Activated effector memory CD4-positive, alpha-beta T cell treated with anti-CD3 and anti-CD28 coated beads, Interleukin-2, amount 50 U/mL, for 16 hours (primary cell): ENCODE measurements around the gene CD40LG.

ENCODE experiments used
- DNase-seq: peaks from one replicate; pipeline ENCODE4 v3.0.0-alpha.2; 2020

Gene CD40LG

DNA sequence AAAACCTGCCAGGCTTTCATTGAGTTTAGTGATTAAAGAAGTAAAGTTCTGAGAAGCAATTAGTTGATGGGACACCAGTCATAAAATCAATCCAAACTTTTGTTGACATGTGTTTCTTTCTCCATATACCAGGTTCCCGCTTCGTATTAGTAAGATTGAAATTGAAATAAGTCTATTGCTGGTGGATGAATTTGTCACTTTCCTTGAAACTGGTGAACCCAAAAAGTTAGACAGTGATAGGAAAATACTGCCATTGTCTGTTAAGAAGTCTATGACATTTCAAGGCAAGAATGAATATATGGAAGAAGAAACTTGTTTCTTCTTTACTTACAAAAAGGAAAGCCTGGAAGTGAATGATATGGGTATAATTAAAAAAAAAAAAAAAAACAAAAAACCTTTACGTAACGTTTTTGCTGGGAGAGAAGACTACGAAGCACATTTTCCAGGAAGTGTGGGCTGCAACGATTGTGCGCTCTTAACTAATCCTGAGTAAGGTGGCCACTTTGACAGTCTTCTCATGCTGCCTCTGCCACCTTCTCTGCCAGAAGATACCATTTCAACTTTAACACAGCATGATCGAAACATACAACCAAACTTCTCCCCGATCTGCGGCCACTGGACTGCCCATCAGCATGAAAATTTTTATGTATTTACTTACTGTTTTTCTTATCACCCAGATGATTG is at the start of gene CD40LG:
TSS of gene CD40LG (plus strand) at position 482 of the 684 bp plus-strand sequence. CDS start at position 573, 91 bp downstream.
- DNase-seq, result peak; percentile 76

DNA sequence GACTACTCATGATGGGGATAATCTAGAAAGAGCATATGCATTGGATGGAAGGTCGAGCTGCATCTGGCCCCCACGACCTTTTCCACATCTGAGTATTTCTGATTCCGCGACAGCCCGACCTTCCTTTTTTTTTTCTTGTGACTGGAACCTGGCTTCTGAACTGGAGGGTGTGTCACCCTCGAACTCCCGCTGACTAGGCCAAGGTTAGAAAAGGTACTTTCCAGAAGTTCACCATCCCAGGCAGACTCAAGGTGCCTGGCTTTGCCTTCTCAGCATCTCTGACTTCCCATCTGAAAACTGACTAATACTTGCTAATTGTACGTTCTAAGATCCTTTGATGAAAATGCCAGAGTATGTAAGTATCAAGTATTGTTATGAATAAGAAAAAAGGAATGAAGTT is 49.3 kb upstream of the CD40LG start:
- DNase-seq, result peak; percentile 72

DNA sequence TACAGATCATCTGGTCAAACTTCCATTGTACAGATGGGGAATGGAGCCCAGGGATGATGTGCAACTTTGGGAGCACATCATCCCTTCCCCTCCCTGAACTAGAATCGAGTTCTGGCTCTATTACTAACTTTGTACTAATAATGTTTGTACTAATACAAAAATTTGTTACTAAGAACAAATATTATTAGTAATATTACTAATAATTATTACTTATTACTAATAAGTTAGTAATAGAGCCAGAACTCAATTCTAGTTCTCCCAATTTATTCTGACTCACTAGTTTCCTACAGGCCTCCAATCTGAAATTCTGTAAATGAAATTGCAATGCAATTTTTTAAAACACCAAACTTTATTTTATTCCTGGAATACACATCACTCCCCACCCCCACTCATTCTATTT is 47.9 kb upstream of the CD40LG start:
- DNase-seq, result no peak

DNA sequence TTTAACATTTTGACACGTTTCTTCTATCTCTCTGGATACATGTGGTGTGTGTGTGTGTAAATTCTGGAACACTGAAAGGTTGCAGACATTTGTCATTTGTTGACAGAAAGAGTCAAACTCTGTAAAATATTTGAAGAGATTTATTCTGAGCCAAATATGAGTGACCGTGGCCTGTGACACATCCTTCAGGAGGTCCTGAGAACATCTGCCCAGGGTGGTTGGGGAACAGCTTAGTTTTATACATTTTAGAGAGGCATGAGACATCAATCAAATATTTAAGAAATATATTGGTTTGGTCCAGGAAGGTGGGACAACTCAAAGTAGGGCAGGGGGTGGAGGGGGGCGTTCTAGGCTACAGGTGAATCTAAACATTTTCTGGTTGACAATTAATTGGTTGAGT is 40.7 kb upstream of the CD40LG start:
- DNase-seq, result no peak

DNA sequence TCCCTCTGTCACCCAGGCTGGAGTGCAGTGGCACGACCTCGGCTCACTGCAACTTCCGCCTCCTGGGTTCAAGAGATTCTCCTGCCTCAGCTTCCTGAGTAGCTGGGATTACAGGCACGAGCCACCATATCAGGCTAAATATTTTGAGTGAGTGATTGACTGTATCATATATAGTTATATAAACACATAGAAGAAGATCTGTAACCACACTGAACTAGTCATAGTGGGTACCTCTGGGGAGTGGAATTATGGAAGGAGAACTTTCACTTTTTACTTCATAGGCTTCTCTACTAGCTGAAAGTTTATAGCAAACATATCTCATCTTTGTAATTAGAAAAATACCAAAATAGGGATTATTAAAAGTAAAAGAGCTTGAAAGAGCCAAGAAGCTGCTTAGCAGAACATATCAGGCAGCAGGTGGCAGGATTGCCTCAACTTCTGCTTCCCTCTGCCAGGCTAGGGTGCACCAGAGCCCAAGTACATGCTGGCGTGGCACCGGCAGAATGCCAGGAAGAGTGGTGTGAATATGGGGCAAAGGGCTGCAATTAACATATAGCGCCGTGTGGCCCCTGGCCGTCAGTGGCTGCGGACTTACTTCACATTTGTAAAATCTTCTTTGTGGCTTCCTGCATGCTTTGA is 39.5 kb upstream of the CD40LG start:
- peak; percentile 84 for DNase-seq

DNA sequence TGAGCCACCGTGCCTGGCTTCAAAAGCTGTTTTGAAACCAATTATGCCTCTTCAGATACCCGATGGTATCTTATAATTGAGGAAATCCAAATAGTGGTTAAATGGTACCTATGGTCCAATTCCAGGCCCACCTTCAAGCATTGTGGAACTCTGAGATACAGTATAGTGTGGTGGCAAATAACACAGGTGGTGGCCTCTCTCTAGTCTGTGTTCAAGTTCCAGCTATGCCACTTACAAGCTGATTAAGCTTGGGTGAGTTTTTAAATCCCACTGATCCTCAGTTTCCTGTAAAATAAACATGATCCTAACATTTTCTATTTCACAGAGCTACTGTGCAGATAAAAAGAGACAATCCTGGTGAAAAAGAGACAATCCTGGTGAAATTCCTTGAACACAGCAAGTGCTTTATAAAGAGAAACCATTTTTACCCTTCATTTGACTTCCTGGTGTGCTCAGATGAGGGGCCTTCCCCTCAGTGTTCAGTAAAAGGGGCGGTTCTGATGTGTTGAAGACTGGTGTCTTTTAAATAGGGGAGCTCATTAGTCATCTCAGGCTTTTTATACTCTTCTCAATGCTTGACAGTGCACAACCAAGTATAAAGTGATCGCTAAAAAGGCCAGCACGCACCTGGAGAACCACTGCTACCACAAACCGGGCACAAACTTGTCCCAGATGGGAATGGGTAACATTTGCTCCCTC is 30.8 kb upstream of the CD40LG start:
- DNase-seq, result peak; percentile 64

DNA sequence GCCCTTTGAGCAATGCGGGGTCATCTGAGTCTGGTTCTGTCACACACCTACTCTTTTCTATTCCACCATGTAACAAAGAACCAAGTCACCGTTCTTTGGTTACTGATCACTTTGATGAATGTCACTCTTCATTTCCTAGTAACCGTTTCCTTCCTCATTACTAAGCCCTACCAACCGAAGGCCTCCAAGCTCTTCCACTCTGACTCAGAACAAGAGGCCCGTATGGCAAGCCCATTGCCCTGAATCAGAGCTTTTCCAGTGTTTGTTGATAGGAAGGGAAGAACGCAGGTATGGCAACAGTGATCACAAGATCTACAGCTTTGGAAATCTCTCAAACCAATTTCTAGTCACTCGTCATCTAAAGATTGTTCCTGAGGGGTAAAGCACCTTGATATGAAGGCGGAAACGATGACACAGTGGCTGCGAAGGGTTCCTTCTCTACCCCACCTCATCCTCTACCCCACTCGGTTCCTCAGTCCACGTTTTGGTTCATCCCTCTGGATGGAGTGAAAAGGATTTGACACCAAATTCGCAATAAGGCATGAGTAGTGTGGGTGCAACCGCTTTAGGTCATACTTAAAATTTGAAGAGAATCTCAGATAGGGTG is 28.0 kb upstream of the CD40LG start:
- peak; percentile 76 for DNase-seq

DNA sequence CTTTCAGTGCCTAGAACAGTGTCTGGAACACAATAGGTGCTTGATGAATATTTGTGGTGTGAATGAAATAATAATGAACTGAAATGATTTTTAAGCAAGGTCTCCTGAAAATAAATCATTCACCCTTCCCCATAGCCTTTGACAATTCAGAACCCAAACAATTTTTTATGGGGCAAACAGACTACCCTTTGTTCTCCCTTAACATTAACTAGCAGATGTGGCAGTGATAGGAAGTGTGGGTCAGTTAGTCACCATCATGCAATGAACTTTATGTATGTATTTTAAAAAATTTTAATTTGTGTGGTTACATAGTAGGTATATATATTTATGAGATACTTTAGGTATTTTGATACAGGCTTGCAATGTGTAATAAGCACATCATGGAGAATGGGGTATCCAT is 27.2 kb upstream of the CD40LG start:
- no peak for DNase-seq

DNA sequence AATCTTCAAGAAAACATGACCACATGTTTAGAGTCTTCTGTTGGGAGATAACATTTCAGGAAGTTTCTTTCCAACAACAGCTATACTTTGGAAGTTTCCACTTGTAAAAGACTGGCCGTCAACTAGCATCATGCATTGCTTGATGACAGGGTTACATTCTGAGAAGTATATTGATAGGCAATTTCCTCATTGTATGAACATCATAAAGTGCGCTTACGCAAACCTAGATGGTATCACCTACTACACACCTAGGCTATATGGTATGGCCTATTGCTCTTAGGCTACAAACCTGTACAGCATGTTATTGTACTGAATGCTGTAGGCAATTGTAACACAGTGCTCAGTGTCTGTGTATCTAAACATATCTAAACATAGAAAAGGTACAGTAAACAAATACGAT is 25.4 kb upstream of the CD40LG start:
- no peak for DNase-seq

DNA sequence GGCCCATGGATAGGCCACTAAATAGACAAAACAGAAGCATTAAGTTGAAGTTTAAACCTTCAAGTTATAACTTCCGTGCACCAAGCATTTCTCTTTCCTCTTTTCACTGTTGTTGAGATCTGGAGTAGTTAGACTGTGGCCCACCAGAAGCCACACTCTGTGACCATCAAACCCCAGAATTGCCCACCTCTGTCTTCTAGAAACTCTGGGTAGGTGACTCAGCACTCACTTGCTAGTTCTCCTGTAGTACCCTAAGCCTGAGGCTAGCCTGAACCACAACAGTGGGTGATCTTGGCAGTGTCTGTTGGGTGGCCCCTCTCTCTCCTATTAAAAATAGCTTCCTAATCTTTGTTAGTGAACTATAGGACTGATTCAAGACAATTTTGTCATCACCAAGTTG is 24.6 kb upstream of the CD40LG start:
- DNase-seq, result no peak

DNA sequence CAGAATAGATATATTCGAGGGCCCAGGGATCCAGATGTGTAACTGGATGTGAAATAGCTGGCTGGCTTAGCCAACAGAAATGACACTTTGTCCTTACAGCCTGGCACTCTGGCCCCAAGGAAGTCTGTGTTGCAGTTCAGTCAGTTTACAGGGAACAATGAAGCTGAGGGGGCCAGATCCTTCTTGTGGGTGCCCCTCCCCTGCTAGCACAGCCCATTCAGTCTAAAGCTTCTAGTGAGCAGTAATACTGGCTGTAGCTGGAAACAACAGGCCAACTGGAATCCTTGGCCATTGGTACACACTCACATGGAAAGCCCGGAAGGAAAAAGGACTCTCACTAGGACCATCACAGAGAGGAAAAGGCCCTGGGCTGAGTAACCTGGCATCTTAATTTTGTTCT is 22.7 kb upstream of the CD40LG start:
- DNase-seq, result no peak

DNA sequence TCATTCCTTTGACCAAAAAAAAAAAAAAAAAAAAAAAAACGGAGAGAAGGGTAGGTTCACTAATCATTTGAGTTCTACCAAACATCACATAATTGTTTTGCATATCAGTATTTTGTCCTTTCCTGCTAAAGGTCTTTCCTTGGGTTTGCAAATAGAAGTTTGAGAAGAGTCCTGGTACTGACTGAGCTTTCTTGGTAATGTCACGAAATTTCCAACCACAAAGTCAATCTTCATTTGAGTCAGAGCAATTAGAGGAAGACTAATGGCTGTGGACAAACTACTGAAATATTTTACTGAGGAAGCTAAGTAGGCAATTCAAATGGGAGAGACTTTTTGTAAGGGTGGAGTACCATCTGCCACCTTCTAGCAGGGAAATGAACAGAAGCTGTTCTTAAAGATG is 21.7 kb upstream of the CD40LG start:
- DNase-seq, result no peak

DNA sequence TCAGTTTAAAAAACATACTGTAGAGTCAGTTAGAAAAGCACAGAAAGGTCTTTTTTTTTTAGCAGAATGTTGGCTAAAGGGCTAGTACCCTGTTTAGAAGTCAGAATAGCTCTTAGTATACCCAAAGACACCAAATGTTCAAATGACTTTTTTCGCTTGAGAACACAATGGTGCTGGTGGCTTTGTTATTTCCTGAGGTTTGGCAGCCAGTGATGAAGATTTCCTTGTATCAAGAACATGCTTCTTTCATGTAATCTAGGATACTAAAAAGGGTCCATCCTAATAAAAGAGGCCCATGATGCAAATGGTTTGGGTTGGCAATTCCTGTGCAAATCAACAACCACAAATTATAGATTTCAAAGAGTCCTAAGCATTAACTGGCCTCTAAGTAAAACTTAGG is 21.1 kb upstream of the CD40LG start:
- DNase-seq, result no peak

DNA sequence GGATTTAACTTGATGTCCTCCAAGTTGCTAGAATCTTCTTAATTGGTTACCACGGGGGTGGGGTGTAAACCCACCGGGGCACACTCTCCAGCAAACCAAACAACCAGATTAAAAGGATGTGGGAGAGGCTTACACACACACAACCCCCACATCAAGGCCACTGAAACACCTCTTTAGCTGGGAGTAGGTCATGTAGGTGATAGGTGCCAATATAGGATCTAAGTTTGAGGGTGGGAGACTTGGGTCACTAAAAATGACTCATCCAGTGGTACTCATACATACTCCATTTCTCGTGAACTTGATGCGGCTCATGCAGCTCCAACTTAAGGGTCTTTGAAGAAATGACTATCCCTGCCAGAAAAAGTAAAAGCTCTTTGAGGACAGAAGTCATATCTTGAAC is 20.5 kb upstream of the CD40LG start:
- DNase-seq, result no peak

DNA sequence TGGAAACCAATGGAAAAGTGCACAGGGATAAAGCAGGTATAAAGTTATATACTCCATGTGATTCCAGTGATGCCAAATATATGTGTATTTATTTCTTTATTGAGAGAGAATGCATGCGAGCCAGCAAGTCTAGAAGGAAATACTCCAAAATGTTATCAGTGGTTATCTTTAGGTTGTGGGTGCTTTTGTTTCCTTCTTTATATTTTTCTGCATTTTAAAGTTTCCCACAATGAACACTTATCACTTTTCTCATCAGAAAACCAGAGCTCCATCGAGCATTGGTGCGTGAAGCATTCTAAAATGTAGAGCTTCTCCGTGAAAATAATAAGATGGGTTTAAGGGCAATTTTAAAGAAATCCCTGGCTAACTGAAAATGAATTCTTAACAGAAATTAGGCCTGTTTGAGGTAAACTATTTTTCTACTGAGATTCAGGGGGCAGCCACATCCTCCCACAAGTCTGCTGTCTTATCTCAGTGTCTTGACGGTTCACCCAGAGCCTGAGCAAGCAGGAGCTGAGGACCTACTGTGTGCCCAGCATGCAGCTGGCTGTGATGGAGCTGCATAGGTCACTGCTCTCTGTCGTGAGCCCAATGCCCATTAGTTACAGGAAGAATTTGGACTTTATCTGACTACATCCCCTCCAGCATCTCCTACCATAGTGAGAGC is 18.7 kb upstream of the CD40LG start:
- DNase-seq, result no peak

DNA sequence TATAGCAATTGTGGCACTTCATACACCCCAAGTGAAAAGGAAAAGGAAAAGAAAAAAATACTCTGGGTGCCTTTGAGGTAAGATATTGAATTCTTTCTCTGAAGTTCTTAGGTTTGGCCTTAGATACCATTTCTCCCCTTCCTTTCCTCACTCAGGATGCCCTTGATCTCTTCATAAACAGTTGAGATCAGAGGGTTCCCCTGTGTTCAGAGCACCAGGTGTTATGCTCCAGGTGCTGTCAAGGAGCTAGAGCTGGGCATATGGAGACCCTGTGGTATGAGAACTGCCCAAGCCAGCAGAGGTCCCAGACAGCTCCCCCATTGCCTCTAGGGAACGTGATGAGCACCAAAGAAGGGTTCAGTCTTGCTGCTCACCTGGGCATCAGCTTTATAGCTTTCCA is 17.1 kb upstream of the CD40LG start:
- no peak for DNase-seq

DNA sequence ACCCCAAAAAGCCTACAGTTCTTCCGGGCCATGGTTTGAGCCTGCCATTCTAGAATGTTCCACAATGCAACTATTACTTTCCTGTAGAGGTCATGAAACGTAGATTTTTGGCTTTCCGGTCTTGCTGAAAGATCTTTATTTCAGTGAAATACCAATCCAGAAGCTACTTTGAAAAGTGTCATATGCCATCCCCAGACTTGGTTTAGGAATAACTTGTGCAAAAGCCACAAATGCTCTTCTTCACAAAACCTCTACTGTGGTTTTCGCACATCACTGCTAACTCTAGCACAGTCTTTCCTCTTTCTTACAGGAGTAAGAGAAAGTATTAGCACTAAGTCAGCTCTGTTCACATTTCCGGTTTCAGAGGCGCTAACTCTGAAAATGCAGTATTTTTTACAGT is 12.7 kb upstream of the CD40LG start:
- no peak for DNase-seq

DNA sequence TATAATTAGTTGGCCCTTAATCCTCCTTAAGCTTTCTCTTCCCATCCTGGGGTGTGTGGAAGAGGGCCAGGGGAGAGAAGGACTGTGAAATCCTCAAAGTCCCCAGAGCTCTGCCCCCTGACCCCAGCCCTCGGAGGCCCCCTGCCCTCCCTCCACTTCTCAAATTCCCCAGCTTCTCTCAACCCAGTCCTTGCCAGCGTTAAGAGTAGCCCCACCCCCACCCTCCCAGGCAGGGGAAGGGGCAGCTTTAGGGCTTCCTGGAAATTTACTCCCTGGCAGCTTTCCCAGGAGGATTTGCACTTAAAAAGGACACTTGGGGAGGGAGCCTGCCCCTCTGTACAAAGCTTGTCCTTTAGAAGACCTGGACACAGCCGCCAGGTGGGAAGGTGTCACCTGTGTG is 11.8 kb upstream of the CD40LG start:
- DNase-seq, result no peak

DNA sequence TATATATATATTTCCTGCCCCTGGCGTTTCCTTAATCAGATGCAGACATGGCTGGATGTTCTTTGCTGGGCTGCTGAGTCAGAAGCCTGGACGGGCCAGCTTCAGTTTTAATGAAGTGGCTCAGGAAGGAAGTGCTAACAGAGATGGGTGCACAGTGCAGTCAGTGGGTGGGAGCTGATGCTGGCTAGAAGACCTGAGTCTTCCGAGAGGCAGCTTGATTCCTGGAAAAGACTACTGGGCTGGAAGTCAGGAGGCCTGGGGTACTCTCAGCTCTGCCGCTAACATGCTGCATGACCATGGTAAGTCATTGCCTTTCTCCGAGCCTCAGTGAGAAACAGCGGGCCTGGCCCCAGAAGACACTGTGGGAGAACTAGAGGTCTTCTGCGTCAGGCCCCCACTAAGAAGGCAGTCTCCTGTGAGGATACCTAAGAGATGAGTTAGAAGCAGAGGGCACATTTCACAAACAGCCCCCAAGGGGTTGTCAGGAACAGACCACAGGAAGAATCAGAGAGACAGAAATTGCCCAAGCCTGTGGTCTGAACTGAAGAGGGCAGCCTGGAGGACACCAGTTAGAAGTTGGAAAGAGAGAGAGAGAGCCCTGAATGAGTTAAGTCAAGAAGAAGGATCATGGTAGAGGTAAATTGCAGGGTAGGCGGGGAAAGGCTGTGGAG is 8.3 kb upstream of the CD40LG start:
- DNase-seq, result peak; percentile 75

DNA sequence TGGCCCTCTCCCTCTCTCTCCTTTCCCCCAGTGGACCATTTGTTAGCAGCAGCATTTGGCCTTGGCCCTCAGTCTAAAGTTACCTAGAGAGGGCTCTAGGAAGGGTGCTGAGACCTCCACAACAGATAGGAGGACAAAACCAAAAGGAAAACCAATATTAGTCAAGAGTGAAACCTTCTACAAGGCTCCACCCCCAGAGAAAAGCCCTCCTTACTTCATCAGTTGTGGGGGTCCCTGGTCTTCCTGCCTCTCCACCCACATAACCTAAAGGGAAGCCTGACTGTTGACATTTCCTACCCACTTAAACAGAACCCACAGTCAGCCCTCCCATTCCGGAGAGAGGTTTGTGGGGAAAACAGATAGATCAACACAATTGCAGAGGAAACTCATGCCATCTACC is 4.7 kb upstream of the CD40LG start:
- no peak for DNase-seq

DNA sequence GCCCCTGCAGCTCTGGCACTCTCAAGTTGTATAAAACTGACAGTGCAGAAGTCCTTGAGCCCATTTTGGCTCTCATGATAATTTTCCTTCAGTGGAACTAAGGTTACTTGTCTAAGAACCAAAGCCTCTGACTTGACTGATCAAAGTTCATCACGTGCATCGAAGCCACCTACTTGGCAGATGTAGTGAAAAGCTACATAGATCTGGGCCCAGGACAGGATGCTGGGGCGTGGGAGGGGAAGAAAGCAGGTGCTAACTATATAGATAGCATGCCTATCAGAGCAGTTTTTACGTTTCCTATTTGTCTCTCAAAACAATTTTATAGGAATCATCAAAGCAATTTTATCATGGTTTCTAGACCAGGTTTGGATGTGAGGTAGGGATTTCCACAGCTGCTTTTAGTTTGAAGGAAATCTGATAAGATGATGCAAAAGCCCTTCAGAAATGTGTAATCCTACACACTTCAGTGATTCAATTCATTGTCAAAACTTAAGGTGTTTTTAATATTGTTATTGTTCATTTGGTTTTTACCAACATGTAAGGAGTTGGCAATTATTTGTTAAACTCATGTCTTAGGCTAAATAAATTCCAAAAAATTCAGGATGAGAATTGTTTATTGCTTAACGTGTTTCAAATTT is 1.2 kb upstream of the CD40LG start:
- peak; percentile 81 for DNase-seq

DNA sequence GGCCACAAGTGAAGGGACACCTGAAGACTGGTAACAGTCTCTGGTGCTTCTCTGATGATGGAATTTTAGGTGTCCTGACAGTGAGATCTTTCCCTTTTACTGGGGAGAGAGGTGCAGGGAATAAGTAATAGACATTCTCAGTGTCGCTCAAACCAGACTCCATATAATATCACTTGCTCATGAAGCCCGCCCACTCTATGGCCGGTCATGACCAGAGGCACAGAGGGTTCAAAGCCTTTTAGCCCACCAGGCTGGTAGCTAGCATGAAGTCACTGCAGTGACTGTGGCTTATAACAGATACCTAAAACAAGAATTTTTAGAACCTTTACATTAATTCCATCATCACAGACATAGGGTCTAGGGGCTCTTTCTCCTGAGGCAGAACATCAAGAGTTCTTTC is 2.9 kb downstream of the CD40LG start:
- no peak for DNase-seq
